ENCODE measurements around the gene PIAS1. TPM values are rescaled to one million over a fixed set of nuclear protein-coding genes. Genes with fewer than 3 reads are reported as not detected.
"Not testable (repeated sequence)": the region's sequence is repeated elsewhere in the genome, so short reads cannot be mapped to it uniquely, and the experiment has no call there.

PIAS1 gene
- total RNA-seq, 1 donor from 2014 or later: 67.8 TPM

DNA sequence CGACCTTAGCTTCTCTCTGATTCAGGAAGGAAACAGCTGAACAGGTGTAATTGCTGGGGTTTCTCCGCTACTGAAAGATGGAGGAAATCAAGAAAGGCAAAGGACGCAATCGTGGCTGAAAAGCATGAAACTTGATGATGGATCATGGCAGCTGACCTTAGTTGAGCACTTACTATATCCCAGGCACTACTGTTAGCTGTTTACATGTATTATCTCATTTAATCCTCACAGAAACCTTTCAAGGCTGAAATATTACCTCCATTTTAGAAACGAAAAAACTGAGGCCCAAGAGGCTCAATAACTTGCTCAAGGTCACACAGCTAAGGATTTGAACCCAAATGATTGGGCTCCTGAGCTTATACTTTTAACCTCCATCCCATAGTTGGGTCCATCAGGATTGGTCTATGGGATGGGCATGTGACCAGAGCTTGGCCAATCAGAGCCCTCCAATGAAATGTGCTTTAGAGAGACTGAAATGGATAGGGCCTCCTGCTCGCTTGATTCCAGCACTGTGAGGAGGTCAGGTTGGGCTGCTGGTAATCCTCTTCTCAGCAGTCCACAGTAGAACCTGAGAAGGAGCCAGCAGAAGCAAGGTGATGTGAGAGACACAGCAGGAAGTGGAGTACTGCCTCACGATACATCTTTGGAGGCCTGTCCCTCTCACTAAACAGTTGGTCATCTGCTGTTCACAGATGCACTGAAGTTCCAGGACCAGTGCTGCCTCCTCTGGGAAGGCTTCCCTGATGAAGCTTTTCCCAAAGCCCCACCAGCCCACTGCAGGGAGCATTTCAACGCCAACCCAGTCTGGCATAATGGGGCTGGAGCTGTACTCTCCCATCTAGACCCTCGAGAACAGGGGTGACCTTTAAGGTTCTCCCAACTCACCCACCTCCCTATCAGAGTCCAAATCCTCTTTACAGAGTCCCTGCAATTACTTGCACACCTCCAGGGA, 165.0 kb downstream of the PIAS1 start:
- no peak overlapping the region for H3K4me3 Mint-ChIP-seq (ENCODE audit: unreplicated experiment)
- no peak for DNase-seq (ENCODE audit: low spot score)
- TF ChIP-seq, protein P1, sequence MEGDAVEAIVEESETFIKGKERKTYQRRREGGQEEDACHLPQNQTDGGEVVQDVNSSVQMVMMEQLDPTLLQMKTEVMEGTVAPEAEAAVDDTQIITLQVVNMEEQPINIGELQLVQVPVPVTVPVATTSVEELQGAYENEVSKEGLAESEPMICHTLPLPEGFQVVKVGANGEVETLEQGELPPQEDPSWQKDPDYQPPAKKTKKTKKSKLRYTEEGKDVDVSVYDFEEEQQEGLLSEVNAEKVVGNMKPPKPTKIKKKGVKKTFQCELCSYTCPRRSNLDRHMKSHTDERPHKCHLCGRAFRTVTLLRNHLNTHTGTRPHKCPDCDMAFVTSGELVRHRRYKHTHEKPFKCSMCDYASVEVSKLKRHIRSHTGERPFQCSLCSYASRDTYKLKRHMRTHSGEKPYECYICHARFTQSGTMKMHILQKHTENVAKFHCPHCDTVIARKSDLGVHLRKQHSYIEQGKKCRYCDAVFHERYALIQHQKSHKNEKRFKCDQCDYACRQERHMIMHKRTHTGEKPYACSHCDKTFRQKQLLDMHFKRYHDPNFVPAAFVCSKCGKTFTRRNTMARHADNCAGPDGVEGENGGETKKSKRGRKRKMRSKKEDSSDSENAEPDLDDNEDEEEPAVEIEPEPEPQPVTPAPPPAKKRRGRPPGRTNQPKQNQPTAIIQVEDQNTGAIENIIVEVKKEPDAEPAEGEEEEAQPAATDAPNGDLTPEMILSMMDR (IDR thresholded peaks at IDR 0.05; ENCODE audit: unreplicated experiment): no peak
- H3K36me3 Mint-ChIP-seq (ENCODE audit: low read depth, unreplicated experiment): peaks cover 4% of the 10 kb centered on the region
- peaks cover 3% of the 10 kb centered on the region for H3K27me3 Mint-ChIP-seq (ENCODE audit: unreplicated experiment)
- no peak overlapping the region for H3K27ac Mint-ChIP-seq (ENCODE audit: unreplicated experiment)
- H3K9me3 Mint-ChIP-seq (ENCODE audit: unreplicated experiment): no peaks in the 10 kb centered on the region
- H3K4me1 Mint-ChIP-seq (ENCODE audit: unreplicated experiment): peaks cover 6% of the 10 kb centered on the region

DNA sequence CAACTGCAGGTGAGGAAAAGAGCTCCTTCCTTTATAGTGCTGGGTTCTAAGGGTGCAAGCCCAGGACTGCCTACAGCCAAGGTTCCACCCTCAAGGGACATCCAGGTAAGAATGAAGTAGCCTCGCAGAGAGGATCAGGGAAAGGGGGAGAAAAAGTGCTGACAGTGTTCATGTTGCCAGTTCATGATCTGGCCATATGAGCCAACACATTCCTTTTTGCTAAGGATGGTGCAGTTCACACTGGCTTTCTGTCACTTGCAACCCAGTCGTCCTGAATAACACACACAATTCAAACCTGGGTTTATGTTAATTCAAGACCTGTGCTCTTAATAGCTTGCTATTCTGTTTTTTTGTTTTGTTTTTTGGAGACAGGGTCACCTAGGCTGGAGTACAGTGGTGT, 166.4 kb downstream of the PIAS1 start:
- Mint-ChIP-seq H3K4me3 (ENCODE audit: unreplicated experiment) (no peak overlapping the region), H3K4me1 (ENCODE audit: unreplicated experiment) (no peaks in the 10 kb centered on the region), H3K9me3 (ENCODE audit: unreplicated experiment) (no peaks in the 10 kb centered on the region), H3K27ac (ENCODE audit: unreplicated experiment) (no peak overlapping the region), H3K27me3 (ENCODE audit: unreplicated experiment) (peaks cover 2% of the 10 kb centered on the region), H3K36me3 (ENCODE audit: low read depth, unreplicated experiment) (peaks cover 4% of the 10 kb centered on the region)
- TF ChIP-seq, protein P1 (IDR thresholded peaks at IDR 0.05; ENCODE audit: unreplicated experiment): no peak
- DNase-seq (ENCODE audit: low spot score): no peak

DNA sequence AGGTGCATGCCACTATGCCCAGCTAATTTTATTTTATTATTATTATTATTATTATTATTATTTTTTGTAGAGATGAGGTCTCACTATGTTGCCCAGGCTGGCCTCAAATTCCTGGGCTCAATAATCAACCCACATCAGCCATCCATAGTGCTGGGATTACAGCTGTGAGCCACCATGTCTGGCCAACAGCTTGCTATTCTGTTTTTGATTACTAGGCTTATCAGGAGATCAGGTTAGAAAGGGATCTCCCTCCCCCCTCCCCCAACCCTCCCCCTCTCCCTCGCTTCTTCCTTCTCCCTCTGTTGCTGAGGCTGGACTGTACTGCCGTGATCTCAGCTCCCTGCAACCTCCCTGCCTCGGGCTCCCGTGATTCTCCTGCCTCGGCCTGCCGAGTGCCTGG, 166.9 kb downstream of the PIAS1 start:
- no peak overlapping the region for H3K27ac Mint-ChIP-seq (ENCODE audit: unreplicated experiment)
- no peaks in the 10 kb centered on the region for H3K9me3 Mint-ChIP-seq (ENCODE audit: unreplicated experiment)
- no peak overlapping the region for H3K4me3 Mint-ChIP-seq (ENCODE audit: unreplicated experiment)
- H3K4me1 Mint-ChIP-seq (ENCODE audit: unreplicated experiment): no peaks in the 10 kb centered on the region
- TF ChIP-seq, protein P1 (IDR thresholded peaks at IDR 0.05; ENCODE audit: unreplicated experiment): no peak
- peaks cover 4% of the 10 kb centered on the region for H3K36me3 Mint-ChIP-seq (ENCODE audit: low read depth, unreplicated experiment)
- H3K27me3 Mint-ChIP-seq (ENCODE audit: unreplicated experiment): peaks cover 2% of the 10 kb centered on the region
- DNase-seq (ENCODE audit: low spot score): no peak

DNA sequence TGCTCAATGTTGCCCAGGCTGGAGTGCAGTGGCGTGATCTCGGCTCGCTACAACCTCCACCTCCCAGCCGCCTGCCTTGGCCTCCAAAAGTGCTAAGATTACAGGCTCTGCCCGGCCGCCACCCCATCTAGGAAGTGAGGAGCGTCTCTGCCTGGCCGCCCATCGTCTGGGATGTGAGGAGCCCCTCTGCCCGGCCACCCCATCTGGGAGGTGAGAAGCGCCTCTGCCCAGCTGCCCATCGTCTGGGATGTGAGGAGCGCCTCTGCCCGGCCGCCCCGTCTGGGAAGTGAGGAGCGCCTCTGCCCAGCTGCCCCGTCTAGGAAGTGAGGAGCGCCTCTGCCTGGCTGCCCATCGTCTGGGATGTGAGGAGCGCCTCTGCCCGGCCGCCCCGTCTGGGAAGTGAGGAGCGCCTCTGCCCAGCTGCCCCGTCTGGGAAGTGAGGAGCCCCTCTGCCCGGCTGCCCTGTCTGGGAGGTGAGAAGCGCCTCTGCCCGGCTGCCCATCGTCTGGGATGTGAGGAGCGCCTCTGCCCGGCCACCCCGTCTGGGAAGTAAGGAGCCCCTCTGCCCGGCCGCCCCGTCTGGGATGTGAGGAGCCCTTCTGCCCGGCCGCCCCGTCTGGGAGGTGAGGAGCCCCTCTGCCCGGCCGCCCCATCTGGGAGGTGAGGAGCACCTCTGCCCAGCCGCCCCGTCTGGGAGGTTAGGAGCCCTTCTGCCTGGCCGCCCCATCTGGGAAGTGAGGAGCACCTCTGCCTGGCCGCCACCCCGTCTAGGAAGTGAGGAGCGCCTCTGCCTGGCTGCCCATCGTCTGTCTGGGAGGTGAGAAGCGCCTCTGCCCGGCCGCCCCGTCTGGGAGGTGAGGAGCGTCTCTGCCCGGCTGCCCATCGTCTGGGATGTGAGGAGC, 167.7 kb downstream of the PIAS1 start:
- H3K36me3 Mint-ChIP-seq (ENCODE audit: low read depth, unreplicated experiment); H3K9me3 Mint-ChIP-seq (ENCODE audit: unreplicated experiment); H3K27me3 Mint-ChIP-seq (ENCODE audit: unreplicated experiment); H3K27ac Mint-ChIP-seq (ENCODE audit: unreplicated experiment); H3K4me1 Mint-ChIP-seq (ENCODE audit: unreplicated experiment); DNase-seq (ENCODE audit: low spot score); H3K4me3 Mint-ChIP-seq (ENCODE audit: unreplicated experiment): not testable (repeated sequence)

DNA sequence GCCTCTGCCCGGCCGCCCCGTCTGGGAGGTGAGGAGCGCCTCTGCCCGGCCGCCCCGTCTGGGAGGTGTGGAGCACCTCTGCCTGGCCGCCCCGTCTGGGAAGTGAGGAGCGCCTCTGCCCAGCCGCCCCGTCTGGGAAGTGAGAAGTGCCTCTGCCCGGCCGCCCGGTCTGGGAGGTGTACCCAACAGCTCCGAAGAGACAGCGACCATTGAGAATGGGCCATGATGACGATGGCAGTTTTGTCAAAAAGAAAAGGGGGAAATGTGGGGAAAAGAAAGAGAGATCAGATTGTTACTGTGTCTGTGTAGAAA, 168.3 kb downstream of the PIAS1 start:
- H3K4me1 Mint-ChIP-seq (ENCODE audit: unreplicated experiment); DNase-seq (ENCODE audit: low spot score); H3K9me3 Mint-ChIP-seq (ENCODE audit: unreplicated experiment); H3K4me3 Mint-ChIP-seq (ENCODE audit: unreplicated experiment); H3K27me3 Mint-ChIP-seq (ENCODE audit: unreplicated experiment); H3K27ac Mint-ChIP-seq (ENCODE audit: unreplicated experiment); H3K36me3 Mint-ChIP-seq (ENCODE audit: low read depth, unreplicated experiment): not testable (repeated sequence)
